ENCODE measurements around the gene ALDH3B1.

ALDH3B1 gene

GRCh38 chr11:68076371-68077042 is 66.4 kb downstream of the ALDH3B1 start:
- no peak for DNase-seq

- no peak for DNase-seq
Observed at GRCh38 chr11:68077617-68078582, 67.8 kb downstream of the ALDH3B1 start.
